ENCODE measurements around the gene IFT122. TPM values are rescaled to one million over a fixed set of nuclear protein-coding genes. Genes with fewer than 3 reads are reported as not detected.

Gene IFT122
- polyA plus RNA-seq, 4 donors: 42.1 to 56.8 (median 50.6) TPM

- DNase-seq (ENCODE audit: low read depth in 4 of 4, low spot score in 3 of 4): no peak
Observed at GRCh38 chr3:129415830-129416229, 24.2 kb upstream of the IFT122 start.

DNA sequence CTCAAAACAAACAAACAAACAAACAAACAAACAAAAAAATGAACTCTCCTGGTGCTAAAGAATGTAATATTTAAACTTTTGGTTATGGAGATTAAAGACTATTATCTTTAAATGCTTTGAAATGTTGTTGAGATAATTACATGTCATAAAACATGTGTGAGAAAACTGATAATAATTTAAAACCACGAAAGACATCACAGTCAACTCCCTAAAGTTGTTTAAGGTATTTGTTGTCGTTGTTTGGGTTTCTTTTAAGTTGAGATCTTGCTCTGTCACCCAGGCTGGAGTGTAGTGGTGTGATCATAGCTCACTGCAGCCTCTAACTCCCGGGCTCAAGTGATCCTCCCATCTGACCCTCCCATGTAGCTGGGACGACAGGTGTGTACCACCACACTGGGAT, 23.6 kb upstream of the IFT122 start:
- no peak for DNase-seq (ENCODE audit: low read depth in 4 of 4, low spot score in 3 of 4)

GRCh38 chr3:129417326-129417725, 22.7 kb upstream of the IFT122 start:
- peak; percentile 29 to 58 (median 55) for DNase-seq (ENCODE audit: low read depth in 4 of 4, low spot score in 3 of 4)

DNA sequence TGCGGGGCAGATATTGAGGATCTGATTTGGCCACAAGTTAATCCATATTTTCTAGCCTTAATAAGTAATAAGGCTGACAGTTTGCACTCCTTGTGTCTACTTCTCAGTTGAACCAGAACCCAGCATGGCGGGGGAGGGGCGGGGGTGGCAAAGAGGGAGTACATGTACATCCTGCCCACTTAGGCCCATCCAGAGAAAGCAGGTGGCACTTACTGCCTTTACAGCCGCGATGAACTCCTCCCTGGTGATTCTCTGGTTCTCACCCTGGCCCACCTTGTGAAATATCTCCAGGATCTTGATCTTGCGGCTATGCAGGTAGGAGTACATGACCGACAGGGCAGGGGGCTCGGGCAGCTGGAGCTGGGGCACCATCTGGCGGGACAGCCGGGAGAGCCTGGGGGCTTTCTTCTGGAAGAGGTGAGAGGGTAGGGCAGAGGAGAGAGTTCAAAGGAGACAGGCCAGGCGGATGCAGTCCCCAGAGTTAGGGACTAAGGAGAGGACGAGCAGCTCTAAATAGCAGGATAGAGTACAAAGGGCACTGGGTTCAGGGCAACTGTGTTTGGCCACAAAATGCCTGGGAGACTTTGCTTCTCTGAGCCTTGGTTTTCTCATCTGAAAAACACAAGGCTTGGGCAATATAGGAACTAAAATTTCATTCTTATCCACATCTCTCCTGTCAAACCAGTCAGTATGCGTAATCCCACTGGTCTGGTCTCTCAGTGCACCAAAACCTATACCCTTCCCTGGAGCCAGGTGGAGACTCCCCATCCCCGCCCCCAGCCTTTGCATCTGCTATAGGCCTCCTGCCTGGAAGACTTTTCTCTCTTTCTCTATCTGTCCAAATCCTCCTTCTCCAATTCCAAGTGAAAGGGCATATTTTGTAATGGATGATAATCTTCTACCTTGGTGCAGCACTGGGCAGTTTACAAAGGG, 21.7 kb upstream of the IFT122 start:
- no peak for DNase-seq (ENCODE audit: low read depth in 4 of 4, low spot score in 3 of 4)

DNA sequence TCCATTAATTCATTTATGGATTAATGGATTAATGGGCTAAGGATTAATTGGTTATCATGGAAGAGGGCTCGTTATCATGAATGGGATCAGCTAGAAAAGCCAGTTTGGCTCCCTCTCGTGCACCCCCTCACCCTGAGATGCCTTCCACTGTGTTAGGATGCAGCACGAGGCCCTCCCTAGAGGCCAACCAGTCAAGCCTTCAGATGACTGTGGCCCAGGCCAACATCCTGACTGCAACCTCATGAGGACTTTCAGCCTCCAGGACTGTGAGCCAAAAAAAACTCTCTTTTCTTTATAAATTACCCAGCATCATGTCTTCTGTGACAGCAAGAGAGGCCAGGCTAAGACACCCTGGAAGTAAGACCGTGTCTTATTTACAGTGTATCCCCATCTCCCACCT, 20.5 kb upstream of the IFT122 start:
- no peak for DNase-seq (ENCODE audit: low read depth in 4 of 4, low spot score in 3 of 4)

GRCh38 chr3:129421236-129421883, 18.7 kb upstream of the IFT122 start:
- no peak for DNase-seq (ENCODE audit: low read depth in 4 of 4, low spot score in 3 of 4)

- DNase-seq (ENCODE audit: low read depth in 4 of 4, low spot score in 3 of 4): no peak
Observed at GRCh38 chr3:129421988-129422745, 17.9 kb upstream of the IFT122 start.

DNA sequence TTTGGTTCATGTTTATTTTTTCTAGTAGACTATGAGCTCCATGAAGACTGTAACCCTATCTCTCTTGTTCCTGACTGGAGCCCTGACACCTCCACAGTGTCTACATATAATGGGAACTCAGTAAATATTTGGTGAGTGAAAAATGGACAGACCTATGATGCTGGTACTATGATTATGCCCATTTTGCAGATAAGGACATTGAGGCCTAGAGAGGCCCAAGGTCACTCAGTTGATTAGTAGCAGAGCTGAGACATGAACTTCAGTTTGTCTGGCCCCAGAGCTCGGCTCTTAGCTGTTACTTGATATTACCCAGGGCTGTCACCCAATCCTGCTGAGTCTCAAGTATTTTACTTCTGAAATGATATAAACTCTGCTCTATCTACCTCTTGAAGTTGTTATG, 17.1 kb upstream of the IFT122 start:
- no peak for DNase-seq (ENCODE audit: low read depth in 4 of 4, low spot score in 3 of 4)

DNA sequence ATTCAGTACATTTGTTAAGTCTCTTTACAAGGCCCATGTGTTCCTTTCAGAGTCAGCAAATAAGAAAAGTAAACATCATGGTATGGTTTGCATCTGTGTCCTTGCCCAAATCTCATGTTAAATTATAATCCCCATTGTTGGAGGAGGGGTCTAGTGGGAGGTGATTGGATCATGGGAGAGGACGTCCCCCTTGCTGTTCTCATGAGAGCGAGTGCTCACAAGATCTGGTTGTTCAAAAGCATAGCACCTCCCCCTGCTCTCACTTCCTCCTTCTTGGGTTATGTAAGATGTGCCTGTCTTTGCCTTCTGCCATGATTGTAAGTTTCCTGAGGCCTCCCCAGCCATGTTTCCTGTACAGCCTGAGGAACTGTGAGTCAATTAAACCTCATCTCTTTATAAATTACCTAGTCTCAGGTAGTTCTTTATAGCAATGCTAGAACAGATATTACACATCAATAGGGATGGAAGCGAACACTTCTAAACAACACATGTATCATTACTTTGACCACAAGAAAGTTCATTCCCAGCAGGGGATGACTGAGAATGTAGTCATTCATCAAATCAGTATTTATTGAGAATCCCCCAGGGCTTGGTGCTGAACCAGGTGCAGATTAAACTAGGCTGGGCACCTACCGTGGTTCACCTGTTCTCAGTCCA, 15.7 kb upstream of the IFT122 start:
- no peak for DNase-seq (ENCODE audit: low read depth in 4 of 4, low spot score in 3 of 4)

GRCh38 chr3:129425213-129425612, 14.8 kb upstream of the IFT122 start:
- DNase-seq (ENCODE audit: low read depth in 4 of 4, low spot score in 3 of 4): no peak

DNA sequence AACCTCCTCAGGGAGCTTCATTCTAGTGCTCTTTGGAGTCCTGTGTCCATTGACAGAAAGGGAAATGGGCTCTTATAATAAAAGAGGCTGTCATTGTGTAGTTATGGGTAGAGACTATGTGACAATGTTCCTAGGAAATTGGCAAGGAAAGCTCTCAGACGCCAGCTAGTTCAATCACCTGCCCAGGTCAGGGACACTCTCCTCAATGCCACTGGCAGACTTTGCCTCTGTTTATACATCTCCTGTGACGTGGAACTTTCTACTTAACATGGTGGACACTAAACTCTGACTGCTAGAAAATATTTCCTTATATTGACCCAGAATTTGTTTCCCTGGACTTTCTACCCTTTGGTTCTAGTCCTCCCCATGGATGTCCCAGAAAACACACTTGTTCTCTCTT, 14.4 kb upstream of the IFT122 start:
- no peak for DNase-seq (ENCODE audit: low read depth in 4 of 4, low spot score in 3 of 4)

DNA sequence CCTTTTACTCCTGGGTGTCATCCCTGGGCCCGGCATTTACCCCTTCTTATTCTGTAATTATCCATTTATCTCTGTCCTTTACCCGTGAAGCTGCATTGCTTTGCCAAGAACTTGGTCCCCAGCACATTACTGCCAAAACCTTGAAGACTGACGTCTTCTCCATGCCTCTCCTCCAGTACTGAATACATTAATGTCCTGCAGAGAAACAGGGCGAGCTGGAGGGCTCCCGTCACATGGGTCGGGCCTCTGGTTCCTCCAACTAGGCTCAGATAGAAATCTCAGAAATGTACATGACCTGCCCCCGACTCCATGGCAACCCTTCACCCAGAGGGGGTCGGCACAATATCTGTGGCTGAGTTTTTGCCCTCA, 12.0 kb upstream of the IFT122 start:
- no peak for DNase-seq (ENCODE audit: low read depth in 4 of 4, low spot score in 3 of 4)

- peak; percentile 80 to 88 (median 84) for DNase-seq (ENCODE audit: low read depth in 4 of 4, low spot score in 3 of 4)
Observed at GRCh38 chr3:129428376-129429079, 11.5 kb upstream of the IFT122 start, which contains the start of gene EFCAB12. EFCAB12 (minus strand) TSS chr3:129428636; CDS start chr3:129428488, 148 bp downstream.

GRCh38 chr3:129429080-129429451, 11.0 kb upstream of the IFT122 start:
- no peak for DNase-seq (ENCODE audit: low read depth in 4 of 4, low spot score in 3 of 4)

DNA sequence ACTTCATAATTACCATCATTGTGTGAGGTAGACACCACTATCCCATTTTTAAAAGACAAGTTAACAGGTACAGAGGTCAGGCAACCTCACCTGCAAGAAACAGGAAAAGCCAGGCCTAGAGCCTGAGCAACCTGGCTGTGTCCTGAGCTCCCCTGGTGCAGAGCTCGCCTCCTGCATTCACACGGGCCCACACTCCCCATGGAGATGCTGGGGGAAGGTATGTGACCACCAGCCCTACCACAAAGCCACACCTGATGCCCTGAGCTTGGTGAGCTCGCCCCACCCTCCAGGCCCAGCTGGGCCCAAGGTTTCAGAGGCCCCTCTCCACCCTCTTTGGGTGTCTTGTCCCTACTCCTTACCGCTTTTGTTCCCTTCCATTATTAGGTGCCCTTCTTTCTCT, 10.4 kb upstream of the IFT122 start:
- no peak for DNase-seq (ENCODE audit: low read depth in 4 of 4, low spot score in 3 of 4)

GRCh38 chr3:129432036-129432435, 8.0 kb upstream of the IFT122 start:
- no peak for DNase-seq (ENCODE audit: low read depth in 4 of 4, low spot score in 3 of 4)

DNA sequence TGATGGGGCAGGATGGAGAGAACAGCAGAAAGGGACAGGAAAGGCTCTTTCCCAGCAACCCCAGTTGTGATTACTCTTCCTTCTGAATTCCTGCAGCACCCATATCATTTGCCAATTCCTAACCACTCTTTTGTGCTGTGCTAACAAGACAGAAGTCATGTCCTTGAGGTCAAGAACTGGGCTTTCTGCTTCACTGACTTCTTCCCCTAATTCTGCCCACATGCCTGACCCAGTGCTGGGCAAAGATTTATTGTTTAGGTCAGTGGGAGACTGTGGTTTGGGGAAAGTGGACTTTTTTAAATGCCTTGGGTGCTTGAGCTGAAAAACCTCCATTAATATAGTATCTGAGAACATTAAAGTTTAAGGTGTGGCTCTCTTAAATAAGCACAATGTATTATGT, 7.4 kb upstream of the IFT122 start:
- no peak for DNase-seq (ENCODE audit: low read depth in 4 of 4, low spot score in 3 of 4)

- no peak for DNase-seq (ENCODE audit: low read depth in 4 of 4, low spot score in 3 of 4)
Observed at GRCh38 chr3:129433565-129433964, 6.5 kb upstream of the IFT122 start.

DNA sequence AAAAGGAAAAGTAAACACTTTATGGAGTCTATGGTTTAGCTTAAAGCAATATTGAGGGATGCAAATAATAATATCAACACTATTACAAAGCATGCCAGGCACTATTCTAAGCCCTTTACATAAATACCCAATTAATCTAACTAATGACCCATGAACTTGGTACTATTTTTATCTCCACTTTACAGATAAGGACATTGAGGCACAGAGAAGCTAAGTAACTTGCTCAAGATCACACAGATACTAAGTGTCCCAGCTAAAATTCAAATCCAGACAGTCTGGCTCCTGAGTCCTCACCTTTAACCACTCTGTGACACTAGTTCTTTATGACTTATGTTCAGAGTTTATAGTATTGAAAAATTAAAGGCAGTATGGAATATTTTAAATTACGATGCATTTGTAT, 5.9 kb upstream of the IFT122 start:
- DNase-seq (ENCODE audit: low read depth in 4 of 4, low spot score in 3 of 4): no peak

DNA sequence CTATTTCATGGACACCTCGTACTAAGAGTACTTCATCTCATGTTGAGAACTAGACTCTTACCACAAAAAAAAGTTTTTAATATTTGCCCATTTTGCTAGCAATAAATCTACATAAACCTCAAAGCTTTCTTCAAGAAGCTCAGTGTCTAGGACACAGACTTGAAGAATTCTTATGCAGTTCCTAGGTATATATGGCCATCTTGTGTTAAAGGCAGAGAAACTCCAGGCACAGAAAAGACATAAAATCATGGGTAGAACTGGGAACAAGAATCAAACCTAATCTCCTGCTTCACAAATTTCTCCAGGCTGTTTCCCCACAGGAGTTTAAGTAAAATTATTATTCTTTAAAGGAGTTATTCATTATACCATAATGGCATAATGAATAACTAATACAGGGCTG, 4.7 kb upstream of the IFT122 start:
- no peak for DNase-seq (ENCODE audit: low read depth in 4 of 4, low spot score in 3 of 4)
